IPS-15b (cell line): ENCODE data around the gene SHTN1.

ENCODE experiments used
- H3K27me3 ChIP-seq: one replicate; pipeline ENCODE4 v1.6.1; 2013; ENCODE audit warnings: low read length; ENCODE audit not compliant: control insufficient read depth, insufficient read depth
- H3K36me3 ChIP-seq: one replicate; pipeline ENCODE4 v1.6.1; 2013; ENCODE audit warnings: low read length; ENCODE audit not compliant: control insufficient read depth, insufficient read depth
- H3K4me1 ChIP-seq: one replicate; pipeline ENCODE4 v1.6.1; 2013; ENCODE audit warnings: mild to moderate bottlenecking, low read length; ENCODE audit not compliant: control insufficient read depth, insufficient read depth
- H3K4me3 ChIP-seq: one replicate; pipeline ENCODE4 v1.5.1; 2013; ENCODE audit warnings: low read depth, low read length
- H3K9ac ChIP-seq: one replicate; pipeline ENCODE4 v1.6.1; 2013; ENCODE audit warnings: low read depth, mild to moderate bottlenecking, low read length
- H3K9me3 ChIP-seq: one replicate; pipeline ENCODE4 v1.6.1; 2013; ENCODE audit warnings: mild to moderate bottlenecking, low read length; ENCODE audit not compliant: control insufficient read depth, insufficient read depth

The SHTN1 gene

GRCh38 chr10:117000580-117000979 is 4.4 kb downstream of the SHTN1 start:
- H3K9ac ChIP-seq, result no peak overlapping the region
- H3K27me3 ChIP-seq, result no peaks in the 10 kb centered on the region
- no peak overlapping the region for H3K4me3 ChIP-seq
- peaks cover 15% of the 10 kb centered on the region for H3K4me1 ChIP-seq
- no peaks in the 10 kb centered on the region for H3K36me3 ChIP-seq
- H3K9me3 ChIP-seq, result no peaks in the 10 kb centered on the region

- H3K27me3 ChIP-seq, result no peaks in the 10 kb centered on the region
- no peak overlapping the region for H3K9ac ChIP-seq
- H3K36me3 ChIP-seq, result no peaks in the 10 kb centered on the region
- peaks cover 13% of the 10 kb centered on the region for H3K4me1 ChIP-seq
- H3K9me3 ChIP-seq, result no peaks in the 10 kb centered on the region
- no peak overlapping the region for H3K4me3 ChIP-seq
Observed at GRCh38 chr10:116998172-116998571, 6.8 kb downstream of the SHTN1 start.

- H3K27me3 ChIP-seq, result no peaks in the 10 kb centered on the region
- H3K36me3 ChIP-seq, result no peaks in the 10 kb centered on the region
- no peak overlapping the region for H3K4me3 ChIP-seq
- no peak overlapping the region for H3K9ac ChIP-seq
- H3K9me3 ChIP-seq, result no peaks in the 10 kb centered on the region
- H3K4me1 ChIP-seq, result peaks cover 13% of the 10 kb centered on the region
Observed at GRCh38 chr10:116997015-116997414, 8.0 kb downstream of the SHTN1 start.

- H3K9ac ChIP-seq, result no peak overlapping the region
- no peak overlapping the region for H3K4me3 ChIP-seq
- H3K27me3 ChIP-seq, result no peaks in the 10 kb centered on the region
- H3K4me1 ChIP-seq, result peaks cover 11% of the 10 kb centered on the region
- no peaks in the 10 kb centered on the region for H3K36me3 ChIP-seq
- H3K9me3 ChIP-seq, result no peaks in the 10 kb centered on the region
Observed at GRCh38 chr10:116995648-116996047, 9.3 kb downstream of the SHTN1 start.

GRCh38 chr10:116994113-116994890 is 10.7 kb downstream of the SHTN1 start:
- Histone ChIP-seq H3K36me3 (no peaks in the 10 kb centered on the region), H3K9ac (no peak overlapping the region), H3K4me3 (no peak overlapping the region), H3K27me3 (no peaks in the 10 kb centered on the region), H3K9me3 (no peaks in the 10 kb centered on the region), H3K4me1 (peaks cover 15% of the 10 kb centered on the region)

- H3K27me3 ChIP-seq, result no peaks in the 10 kb centered on the region
- peaks cover 21% of the 10 kb centered on the region for H3K4me1 ChIP-seq
- no peaks in the 10 kb centered on the region for H3K9me3 ChIP-seq
- no peaks in the 10 kb centered on the region for H3K36me3 ChIP-seq
- H3K9ac ChIP-seq, result no peak overlapping the region
- no peak overlapping the region for H3K4me3 ChIP-seq
Observed at GRCh38 chr10:116993610-116994009, 11.4 kb downstream of the SHTN1 start.

- H3K4me1 ChIP-seq, result peaks cover 23% of the 10 kb centered on the region
- H3K9me3 ChIP-seq, result no peaks in the 10 kb centered on the region
- no peaks in the 10 kb centered on the region for H3K27me3 ChIP-seq
- no peak overlapping the region for H3K9ac ChIP-seq
- H3K36me3 ChIP-seq, result no peaks in the 10 kb centered on the region
- H3K4me3 ChIP-seq, result no peak overlapping the region
Observed at GRCh38 chr10:116992183-116992582, 12.8 kb downstream of the SHTN1 start.

GRCh38 chr10:116990276-116990800 is 14.6 kb downstream of the SHTN1 start:
- H3K9me3 ChIP-seq, result no peaks in the 10 kb centered on the region
- H3K9ac ChIP-seq, result no peak overlapping the region

GRCh38 chr10:116989439-116989838 is 15.5 kb downstream of the SHTN1 start:
- no peaks in the 10 kb centered on the region for H3K27me3 ChIP-seq
- peaks cover 17% of the 10 kb centered on the region for H3K4me1 ChIP-seq
- H3K36me3 ChIP-seq, result no peaks in the 10 kb centered on the region
- H3K9me3 ChIP-seq, result no peaks in the 10 kb centered on the region
- H3K4me3 ChIP-seq, result no peak overlapping the region
- no peak overlapping the region for H3K9ac ChIP-seq

More at GRCh38 chr10:116990276-116990800, 14.6 kb downstream of the SHTN1 start:
- no peak overlapping the region for H3K4me3 ChIP-seq
- peaks cover 17% of the 10 kb centered on the region for H3K4me1 ChIP-seq
- no peaks in the 10 kb centered on the region for H3K36me3 ChIP-seq
- no peaks in the 10 kb centered on the region for H3K27me3 ChIP-seq

GRCh38 chr10:116988311-116988710 is 16.7 kb downstream of the SHTN1 start:
- Histone ChIP-seq H3K36me3 (no peaks in the 10 kb centered on the region), H3K4me3 (no peak overlapping the region), H3K9me3 (no peaks in the 10 kb centered on the region), H3K4me1 (peaks cover 17% of the 10 kb centered on the region), H3K27me3 (no peaks in the 10 kb centered on the region), H3K9ac (no peak overlapping the region)

GRCh38 chr10:116985611-116986010 is 19.4 kb downstream of the SHTN1 start:
- Histone ChIP-seq H3K9me3 (no peaks in the 10 kb centered on the region), H3K9ac (no peak overlapping the region), H3K27me3 (no peaks in the 10 kb centered on the region), H3K36me3 (no peaks in the 10 kb centered on the region), H3K4me3 (no peak overlapping the region), H3K4me1 (peaks cover 17% of the 10 kb centered on the region)
